HepG2 (cell line): ENCODE measurements around the gene GLRA1. TPM values are rescaled to one million over a fixed set of nuclear protein-coding genes. Genes with fewer than 3 reads are reported as not detected.

ENCODE experiments used
- AKNA ChIP-seq: sonication (generic); formaldehyde crosslinking; IDR thresholded peaks from 2 replicates; pipeline ENCODE4 v1.4.0; 2020; ENCODE audit warnings: missing genetic modification reagents, borderline replicate concordance
- UBTF ChIP-seq: sonication (generic); formaldehyde crosslinking; IDR thresholded peaks from 2 replicates; pipeline ENCODE4 v1.4.0; 2020; ENCODE audit warnings: mild to moderate bottlenecking, missing genetic modification reagents
- ZC3H4 ChIP-seq: sonication (generic); formaldehyde crosslinking; IDR thresholded peaks from 2 replicates; pipeline ENCODE4 v1.4.0; 2020; ENCODE audit warnings: missing genetic modification reagents, borderline replicate concordance
- ZNF547 ChIP-seq: sonication (generic); formaldehyde crosslinking; IDR thresholded peaks from 2 replicates; pipeline ENCODE4 v1.5.1; 2020; ENCODE audit warnings: mild to moderate bottlenecking, missing genetic modification reagents
- ZNF784 ChIP-seq: sonication (generic); formaldehyde crosslinking; IDR thresholded peaks from 2 replicates; pipeline ENCODE4 v1.5.1; 2020; ENCODE audit warnings: missing genetic modification reagents, mild to moderate bottlenecking, borderline replicate concordance
- polyA plus RNA-seq, 8 experiments: library from polyadenylated mRNA; depleted of rRNA in 3 of 8; stranded (reverse) in 7 of 8; unstranded in 1 of 8; fragments of >200 nt; fragmentation: Illumina TruSeq in 4 of 8; extraction: Trizol in 4 of 8; gene quantifications; 2 replicates each; pipeline versions ENCODE4 v1.2.1 to v1.2.3, GENCODE V29; 2011 to 2016; ENCODE audit warnings: low read depth in 4 of 8, missing spikeins in 1 of 8, mixed read lengths in 1 of 8; ENCODE audit not compliant: insufficient read depth in 1 of 8
- total RNA-seq, 5 experiments: library from RNA; depleted of rRNA; stranded (reverse); fragments of >200 nt; fragmentation: Illumina TruSeq; extraction: Trizol; gene quantifications; 2 replicates each; pipeline ENCODE4 v1.2.3, GENCODE V29; 2016; ENCODE audit warnings: low read depth in 1 of 5

Gene GLRA1
- total and polyA plus RNA-seq, 2 of the 13 experiments (the other 11 are each of a cell fraction or from before 2014, with no cell fraction given) = not detected

- no peak for TF ChIP-seq AKNA (CRISPR knock-in tag)
- no peak for TF ChIP-seq UBTF (CRISPR knock-in tag)
- TF ChIP-seq ZC3H4 (CRISPR knock-in tag) = no peak
- TF ChIP-seq ZNF547 (CRISPR knock-in tag) = no peak
- no peak for TF ChIP-seq ZNF784 (CRISPR knock-in tag)
- TF ChIP-seq, all 625 proteins: peak for 0
Observed at GRCh38 chr5:151868451-151868850, 56.2 kb downstream of the GLRA1 start (continued).
